Glomerular endothelial cell (primary cell): ENCODE results near the gene ADGRD1. TPM values are rescaled to one million over a fixed set of nuclear protein-coding genes. Genes with fewer than 3 reads are reported as not detected.
"Not testable (repeated sequence)": the region's sequence is repeated elsewhere in the genome, so short reads cannot be mapped to it uniquely, and the experiment has no call there.

ENCODE experiments used
- DNase-seq: peaks from one replicate; pipeline ENCODE4 v3.0.0-alpha.2; 2011; ENCODE audit warnings: low read depth, low spot score; ENCODE audit errors: extremely low read depth
- total RNA-seq: library from RNA; depleted of rRNA; stranded (reverse); fragments of >200 nt; gene quantifications from 2 replicates; pipeline ENCODE4 v1.2.3, GENCODE V29; 2015

ADGRD1 gene
- total RNA-seq, 1 donor from 2014 or later = not detected

DNA sequence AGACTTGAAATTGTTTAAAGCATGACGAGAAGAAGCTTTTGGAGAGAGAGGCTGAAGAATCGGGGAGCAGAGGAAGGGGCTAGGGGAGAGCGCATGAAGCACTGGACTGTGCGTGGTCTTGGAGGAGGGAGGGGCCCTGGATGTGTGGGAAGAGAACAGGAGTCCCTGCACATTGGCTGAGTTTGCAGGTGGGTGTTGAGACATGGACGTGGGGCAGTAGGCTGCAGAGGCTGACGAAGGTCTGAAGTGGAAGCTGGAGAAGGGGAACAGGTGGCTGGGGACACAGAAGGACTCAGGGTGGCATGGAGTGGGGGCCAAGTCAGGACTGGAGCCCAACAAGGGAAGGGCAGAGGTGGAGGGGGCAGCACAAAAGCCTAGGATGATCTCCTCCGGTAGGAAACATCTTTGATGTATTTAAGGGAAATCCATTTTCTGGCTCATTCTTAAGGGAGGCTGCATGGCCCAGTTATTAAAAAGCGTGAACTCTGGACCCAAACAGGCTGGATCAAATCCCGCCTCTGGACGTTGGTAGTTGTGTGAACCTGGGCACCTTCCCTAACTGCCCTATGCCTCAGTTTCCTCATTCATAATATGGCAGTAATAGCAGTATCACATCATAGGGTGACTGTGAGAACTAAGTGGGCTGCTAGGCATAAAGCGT lies 29.0 kb downstream of the ADGRD1 start:
- no peak for DNase-seq

DNA sequence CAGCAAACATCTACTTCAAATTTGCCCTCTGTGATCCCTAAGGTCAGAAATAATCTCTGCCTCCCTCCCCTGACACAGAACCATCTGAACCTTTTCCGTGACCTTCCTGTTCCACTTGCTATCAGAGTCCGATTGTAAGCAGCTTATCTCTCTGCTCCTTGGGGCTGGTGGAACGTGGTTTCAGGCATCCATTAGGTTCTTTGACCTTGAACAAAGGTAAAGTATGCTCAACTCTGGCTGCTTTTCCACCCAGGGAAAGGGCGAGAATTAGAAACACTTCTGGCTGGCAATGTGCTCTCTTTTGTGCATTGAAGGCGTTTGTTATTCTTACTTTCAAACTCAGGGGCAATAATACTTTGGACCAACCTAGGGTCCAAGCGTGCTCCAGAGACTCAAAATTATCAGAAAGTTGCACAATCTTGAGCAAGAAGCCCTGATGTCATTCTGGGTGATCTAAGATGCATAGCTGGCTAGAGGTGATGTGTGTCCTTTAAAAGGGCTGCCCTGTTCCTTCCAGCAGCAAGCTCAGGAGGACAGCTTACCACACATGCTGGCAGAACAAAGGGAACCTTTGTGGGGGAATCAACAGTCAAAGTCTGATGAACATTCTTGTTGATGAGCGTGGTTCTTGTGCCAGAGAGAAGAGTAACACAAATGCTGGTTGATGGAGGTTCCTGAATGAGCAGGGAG lies 29.8 kb downstream of the ADGRD1 start:
- DNase-seq = no peak

DNA sequence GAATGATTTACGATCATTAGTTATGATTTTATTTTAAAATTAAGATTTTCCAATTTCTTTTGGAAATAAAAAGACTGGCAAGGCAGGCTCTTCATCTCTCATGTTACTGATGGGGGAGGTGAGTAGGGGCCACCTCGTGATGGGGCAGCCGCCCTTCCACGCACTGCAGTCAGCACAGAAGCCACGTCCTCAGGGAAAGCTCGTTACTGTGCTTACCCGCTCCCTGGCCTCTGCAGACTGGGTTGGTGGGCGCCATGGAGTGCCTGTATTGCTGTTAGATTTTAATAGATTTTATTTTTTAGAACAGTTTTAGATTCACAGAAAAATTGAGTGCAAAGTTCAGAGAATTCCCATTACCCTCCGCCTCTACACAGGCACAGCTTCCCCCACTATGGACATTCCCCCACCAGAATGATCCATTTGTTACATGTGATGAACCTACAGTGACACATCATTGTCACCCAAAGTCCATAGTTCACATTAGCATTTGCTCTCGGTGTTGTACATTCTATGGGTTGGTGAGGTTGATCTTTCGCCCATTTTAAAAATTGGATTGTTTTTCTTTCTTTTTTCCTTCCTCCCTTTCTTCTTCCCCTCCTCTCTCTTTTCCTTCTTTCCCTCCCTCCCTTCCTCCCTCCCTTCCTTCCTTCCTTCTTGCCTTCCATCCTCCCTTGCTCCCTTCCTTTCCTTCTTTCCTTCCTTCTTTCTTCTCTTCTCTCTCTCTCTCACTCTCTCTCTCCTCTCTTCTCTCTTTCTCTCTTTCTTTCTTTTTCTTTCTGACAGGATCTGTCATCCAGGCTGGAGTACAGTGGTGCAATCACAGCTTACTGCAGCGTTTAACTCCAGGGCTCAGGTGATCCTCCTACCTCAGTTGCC lies 30.7 kb downstream of the ADGRD1 start:
- no peak for DNase-seq

DNA sequence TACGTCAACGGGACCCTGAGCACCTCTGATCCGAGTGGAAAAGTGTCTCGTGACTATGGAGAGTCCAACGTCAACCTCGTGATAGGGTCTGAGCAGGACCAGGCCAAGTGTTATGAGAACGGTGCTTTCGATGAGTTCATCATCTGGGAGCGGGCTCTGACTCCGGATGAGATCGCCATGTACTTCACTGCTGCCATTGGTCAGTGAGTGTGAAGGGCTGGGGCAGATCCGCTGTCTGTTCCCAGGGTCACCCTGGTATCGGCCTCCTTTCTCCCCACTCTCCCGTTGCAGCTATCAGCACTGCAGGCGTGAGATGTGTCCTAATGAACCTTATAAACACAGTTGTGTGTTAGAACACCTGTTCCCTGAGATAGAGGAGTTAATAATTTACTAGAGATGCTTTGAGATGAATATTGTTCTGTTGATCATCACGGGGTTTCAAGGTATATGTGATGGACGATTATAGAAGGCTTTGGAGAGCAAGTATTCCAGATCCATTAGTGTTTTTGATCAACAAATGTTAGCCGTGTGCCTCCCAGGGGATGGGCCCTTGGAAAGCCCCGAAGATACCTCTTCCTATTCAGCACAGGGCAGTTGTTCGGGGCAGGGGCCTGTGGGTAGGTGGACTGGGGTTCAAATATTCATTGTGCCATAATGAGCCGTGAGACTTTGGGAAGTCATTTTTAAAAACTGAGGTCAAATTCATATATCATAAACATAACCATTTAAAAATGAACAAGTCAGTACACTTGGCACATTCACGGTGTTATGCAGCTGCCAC lies 33.6 kb downstream of the ADGRD1 start:
- no peak for DNase-seq

DNA sequence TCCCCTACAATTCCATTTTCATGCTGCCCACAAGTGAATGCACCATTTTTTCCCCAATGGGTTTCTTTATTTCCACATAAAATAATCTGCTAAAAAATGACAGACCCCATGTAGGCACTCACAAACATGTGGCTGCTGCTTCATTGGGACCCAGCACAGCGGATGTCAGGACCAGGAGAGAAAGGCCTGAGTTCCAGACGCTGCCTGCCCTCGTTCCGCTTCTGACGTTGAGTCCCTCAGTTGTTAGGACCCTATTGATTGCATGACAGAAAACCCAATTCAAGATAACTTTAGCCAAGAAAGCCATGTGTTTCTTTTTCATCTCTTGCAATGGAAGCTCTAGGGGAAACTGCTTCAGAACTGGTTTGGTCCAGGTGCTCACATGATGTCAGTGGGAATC lies 34.6 kb downstream of the ADGRD1 start:
- no peak for DNase-seq

DNA sequence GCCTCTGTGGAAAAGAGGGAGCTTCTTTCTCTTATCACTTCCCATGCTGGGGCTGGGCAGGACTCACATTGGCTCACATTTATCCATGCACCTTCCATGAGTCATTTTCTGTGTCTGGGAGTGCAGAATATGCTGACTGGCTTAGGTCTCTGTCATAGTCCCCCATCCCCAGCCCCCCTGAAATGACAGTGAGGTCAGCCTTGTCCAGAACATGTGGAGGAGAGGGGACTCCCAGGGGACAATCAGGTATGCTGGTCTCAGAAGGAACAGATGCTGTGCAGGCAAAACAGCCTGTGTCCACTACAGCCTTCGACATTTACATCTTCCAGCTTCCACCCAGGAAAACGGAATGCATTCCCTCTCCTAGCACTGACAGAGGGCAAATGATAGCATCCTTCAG lies 35.0 kb downstream of the ADGRD1 start:
- no peak for DNase-seq

DNA sequence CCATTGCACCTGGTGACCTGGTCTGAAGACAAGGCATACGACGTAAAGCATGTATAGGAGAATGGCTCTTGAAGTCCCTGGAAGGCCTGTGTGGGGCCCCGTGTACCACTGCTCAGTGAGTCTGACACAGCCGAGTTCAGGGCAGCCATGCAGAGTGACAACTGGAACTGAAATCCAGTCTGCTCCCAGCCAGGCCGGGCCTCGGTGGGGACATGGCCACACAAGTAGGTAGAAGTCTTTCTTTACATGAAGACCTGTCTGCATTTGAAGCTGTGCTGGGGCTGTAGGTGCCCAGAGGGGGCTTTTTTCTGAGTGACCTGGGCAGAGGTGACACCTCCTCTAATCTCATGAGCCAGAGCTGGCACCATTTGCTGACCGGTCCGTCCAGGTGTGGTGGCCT lies 35.7 kb downstream of the ADGRD1 start:
- no peak for DNase-seq

DNA sequence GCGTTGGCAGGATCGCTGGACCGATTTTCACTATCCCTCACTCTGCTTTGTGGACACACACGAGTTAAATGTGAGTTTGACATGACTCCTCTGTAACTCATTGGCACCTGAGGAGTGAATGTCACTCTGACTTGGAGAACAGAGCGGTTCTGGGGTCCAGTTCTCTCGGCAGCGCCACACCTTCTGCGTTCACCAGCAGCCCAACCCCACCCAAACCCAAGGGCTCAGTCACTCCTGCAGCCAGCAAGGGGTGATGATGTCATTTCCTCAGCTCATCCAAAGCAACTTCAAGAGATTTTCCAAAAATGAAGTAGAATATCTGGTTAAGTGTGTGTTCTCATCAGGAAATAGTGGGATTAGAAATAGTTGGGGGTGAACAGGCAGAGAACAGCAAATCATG lies 36.3 kb downstream of the ADGRD1 start:
- no peak for DNase-seq

DNA sequence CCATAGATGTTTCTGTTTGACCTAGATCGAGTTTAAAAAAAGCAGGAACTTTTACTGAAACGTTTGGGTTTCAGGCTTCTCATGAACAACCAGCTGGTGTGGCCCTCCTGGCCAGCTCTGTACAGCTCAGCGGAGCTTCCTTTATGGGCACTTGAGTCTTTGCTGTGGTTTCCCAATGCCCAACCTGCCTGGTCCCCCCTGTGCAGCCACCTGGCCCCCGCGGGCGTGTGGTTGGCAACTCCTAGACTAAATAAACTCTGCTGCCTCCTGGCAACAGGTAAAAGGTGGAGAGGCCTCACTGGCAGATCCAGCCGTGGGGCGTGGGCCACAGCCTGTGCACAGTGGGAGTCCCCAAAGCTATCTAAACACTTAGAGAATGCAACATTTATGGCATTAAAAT lies 38.7 kb downstream of the ADGRD1 start:
- DNase-seq = no peak

DNA sequence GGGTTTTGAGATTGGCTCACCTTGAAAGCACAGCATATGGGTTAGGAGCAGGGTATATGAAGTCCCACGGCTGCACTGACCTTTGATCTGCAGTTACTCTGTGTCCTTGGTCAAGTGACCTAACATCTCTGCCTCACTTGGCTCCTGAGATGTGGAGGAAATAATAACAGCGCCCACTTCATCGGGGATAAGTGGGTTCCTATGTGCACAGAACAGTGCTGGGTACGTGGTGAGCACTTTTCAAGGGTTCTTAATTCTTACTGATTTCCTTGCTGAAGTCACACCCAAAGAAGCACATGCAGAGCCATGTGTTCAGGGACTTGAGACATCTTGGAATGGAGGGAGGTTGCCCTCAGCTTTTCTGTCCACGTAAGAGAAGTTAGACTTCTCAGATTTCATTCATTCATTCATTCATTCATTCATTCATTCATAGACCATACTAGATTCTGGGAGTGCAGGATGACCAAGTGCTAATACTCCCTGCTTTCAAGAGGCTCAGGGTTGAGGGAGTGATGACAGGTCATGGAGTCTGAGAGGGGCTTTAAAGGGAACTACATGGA lies 39.4 kb downstream of the ADGRD1 start:
- DNase-seq = no peak

DNA sequence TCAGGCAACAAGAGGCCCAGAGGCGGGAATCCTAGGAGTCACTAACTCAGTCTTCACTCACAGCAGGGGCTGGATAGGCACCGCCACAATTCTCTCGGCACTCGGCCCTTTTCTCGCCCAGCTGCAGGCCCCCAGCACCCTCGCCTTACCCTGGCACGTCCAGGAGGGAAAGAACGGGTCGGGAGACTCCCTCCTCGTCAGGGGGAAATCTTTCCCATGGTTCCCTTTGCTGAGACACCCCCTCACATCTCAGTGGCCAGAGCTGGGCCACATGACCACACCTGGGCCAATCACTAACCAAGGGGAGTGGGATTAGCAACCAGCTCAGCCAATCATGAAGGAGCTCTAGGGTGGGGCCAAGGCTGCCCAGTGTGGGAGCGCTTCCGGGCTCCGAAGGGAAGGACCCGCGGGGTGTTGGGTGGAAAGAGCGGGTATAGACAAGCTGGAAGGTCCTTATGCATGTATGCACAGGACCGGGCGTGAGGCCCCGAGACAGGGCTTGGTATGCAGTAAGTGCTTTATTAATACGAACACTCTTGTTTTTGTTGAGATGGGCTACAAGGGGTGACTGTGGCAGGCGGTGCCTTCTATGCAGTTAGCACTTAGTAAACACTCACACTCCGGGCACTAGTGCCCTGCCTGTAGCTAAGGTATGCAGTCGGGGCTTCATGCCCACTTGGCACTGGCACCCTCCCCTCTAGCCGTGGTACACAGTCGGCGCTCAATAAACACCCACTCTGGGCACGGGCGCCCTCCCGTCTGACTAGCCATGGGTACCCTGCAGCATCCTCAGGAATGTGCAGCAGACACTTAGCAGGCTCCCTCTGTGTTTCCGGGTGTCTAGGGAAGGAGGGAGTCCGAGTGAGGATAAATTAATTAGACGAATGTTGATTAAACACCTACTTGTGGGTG lies 40.3 kb downstream of the ADGRD1 start:
- no peak for DNase-seq

DNA sequence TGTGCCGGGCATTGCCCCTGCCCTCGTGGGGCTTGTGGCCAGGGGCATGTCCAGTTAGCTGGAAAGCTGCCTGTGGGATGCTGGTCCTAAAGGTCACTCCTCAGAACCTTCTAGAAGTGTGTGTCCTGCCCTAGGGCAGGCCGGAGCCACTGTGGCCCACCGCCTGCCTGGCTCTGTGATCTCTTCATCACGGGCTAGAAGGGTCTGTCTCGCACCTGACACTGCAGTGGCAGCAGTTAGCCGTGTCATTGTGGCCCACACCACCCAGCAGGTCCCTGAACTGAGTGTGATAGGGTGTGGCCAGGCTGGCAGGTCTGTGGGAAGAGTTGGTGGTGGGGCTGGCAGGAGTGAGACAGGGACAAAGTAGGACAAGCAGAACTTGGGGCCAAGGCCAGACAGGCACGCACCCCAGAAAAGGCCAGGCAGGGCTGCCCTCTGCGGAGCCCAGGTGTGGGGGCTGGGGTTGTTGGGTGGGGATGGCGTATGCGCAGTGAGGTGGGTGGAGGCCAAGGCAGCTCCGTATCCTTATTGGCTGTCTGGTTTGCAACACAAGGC lies 41.2 kb downstream of the ADGRD1 start:
- DNase-seq = no peak

DNA sequence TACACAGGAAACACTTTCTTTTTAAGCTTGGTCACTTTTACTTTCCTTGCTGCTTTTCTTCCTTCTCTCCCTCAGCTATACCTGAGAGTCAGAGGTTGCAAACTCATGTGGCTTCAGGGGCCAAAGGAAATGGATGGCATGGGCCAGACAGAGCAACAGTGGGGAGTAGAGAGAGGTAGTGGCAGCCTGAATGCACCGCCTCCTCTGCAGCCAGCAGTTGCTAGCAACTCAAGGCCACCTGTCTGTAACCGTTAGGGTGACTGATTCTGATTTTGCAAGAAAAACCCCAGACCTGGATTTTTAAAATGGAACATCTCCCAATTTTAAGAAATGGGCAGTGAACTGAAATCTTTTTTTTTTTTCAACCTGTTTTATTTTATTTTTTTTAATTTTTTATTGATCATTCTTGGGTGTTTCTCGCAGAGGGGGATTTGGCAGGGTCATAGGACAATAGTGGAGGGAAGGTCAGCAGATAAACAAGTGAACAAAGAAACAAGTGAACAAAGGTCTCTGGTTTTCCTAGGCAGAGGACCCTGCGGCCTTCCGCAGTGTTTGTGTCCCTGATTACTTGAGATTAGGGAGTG lies 41.8 kb downstream of the ADGRD1 start:
- not testable (repeated sequence) for DNase-seq

DNA sequence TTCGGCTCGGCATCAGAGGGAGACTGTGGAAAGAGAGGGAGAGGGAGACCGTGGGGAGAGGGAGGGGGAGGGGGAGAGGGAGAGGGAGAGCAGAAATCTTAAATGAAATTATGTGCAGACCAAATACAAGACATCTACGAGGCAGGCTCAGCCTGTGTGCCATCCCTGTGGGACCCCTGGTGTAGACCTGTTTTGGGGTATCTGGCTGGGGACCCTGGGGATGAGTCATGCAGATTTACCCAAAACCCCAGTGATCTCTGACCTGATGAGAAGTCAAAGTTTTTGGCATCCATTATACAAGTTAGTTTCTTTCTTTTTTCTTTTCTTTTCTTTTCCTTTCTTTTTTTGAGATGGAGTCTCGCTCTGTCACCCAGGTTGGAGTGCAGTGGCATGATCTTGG lies 44.4 kb downstream of the ADGRD1 start:
- no peak for DNase-seq

DNA sequence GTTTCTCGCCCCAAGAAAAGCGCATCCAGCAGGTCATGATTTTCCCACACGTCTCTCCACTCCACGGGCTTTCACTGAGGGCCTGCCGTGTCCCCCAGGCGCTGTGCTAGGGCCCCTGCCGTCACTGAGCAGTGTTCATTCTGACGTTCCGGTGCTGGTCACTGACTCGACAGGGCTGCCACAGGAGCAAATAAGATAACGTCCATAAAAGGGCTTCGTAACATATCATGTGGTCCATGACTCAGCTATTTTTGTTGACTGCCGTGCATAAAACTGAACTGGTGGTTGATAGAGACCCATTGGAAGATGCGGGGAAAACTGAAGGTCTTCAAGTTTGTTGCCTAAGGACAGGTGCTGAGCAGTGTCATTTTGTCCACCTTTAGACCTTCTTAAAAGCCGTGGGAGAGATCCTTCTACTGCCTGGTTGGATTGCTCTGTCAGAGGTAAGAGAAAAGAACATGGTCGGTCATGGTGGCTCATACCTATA lies 46.3 kb downstream of the ADGRD1 start:
- no peak for DNase-seq

DNA sequence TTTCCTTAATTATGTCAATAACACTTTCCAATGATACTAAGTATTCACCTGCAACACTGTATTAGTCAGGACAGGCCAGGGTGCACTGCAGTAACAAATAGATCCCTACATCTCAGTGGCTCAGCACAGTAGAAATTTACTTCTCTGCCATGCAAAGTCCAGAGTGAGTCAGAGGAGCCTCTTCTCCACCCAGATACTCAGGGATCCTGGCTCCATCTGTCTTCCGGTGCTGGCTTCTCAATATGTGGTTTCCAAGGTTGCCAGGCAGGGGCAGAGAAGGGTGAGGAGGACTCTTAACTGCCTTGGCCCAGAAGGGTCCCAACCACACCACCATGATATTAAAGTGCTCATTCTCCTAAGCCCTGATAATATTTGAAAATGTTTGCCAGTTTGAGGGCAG lies 47.8 kb downstream of the ADGRD1 start:
- DNase-seq = no peak

DNA sequence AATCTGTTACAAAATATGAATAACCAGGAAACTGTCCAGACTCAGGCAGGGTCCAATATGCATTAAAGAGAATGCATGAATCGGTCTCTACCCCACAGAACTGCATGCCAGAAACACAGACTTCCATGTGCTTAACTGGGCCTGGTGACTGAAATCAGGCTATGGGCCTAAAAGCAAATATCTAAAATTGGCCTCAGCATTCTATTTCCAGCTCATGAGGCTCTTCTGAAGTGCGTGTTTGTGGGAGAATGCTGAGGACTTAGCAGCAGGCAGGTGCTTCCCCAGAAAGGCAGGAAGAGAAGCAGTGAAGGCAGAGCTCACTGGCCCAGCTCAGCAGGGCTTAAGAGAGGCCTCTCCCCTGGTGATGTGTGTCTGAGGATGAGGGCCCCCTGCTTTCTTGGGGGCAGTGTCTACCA lies 48.5 kb downstream of the ADGRD1 start:
- DNase-seq = no peak

DNA sequence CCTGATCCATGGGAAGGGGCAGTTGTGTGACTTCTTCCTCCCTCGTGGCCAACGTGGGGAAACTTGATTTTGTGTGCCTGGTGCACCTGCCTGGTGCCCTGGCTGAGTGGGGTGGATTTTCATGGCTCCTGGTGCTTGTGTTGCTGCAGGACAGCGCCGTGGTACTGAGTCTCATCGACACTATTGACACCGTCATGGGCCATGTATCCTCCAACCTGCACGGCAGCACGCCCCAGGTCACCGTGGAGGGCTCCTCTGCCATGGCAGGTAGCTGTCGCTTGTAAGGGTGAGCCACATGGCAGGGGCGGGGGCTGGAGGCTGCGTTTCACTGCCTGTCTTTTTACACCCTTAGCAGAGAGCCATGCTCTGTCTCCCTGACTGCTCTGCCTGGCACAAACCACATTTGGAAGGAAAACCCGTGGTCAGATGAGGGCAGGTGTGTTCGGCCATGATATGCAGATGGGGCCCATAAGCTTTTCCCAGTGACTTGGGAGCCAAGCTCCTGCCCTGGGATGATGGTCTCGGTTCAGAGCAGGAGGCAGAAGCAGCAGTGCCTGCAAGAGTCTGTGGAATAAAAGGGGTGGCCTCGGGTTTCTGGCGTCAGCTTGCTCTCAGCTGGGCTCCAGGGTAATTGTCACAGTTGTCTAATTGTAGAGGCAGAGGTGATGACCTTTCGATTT lies 49.5 kb downstream of the ADGRD1 start:
- no peak for DNase-seq
